K562 (cell line): ENCODE data around the gene DKKL1. TPM values are rescaled to one million over a fixed set of nuclear protein-coding genes. Genes with fewer than 3 reads are reported as not detected.

ENCODE experiments used
- CBX2 ChIP-seq: fragments of 200-600 bp; sonication (generic); IDR thresholded peaks from one replicate; pipeline ENCODE4 v1.6.1; 2012; ENCODE audit warnings: mild to moderate bottlenecking, low read length, inconsistent platforms; ENCODE audit not compliant: insufficient read depth, poor library complexity, severe bottlenecking
- CCNT2 ChIP-seq: IDR thresholded peaks from 2 replicates; pipeline ENCODE4 v1.6.1; 2011; ENCODE audit warnings: borderline replicate concordance, low read depth, mild to moderate bottlenecking, moderate library complexity, mixed read lengths, low read length; ENCODE audit not compliant: insufficient read length; ENCODE audit errors: extremely low read depth
- FOXO4 ChIP-seq: fragments of 450-650 bp; formaldehyde crosslinking; IDR thresholded peaks from 2 replicates; pipeline ENCODE4 v1.4.0; 2020; ENCODE audit warnings: mild to moderate bottlenecking, moderate library complexity
- JUND ChIP-seq, 2 experiments: IDR thresholded peaks; 2 replicates in 1 of 2; 3 replicates in 1 of 2; pipeline ENCODE4 v1.6.1; 2011; ENCODE audit warnings: borderline replicate concordance in 2 of 2, low read depth in 2 of 2, low read length in 2 of 2, improper control_type of control experiment in 1 of 2, missing biosample characterization in 1 of 2, missing genetic modification characterization in 1 of 2, missing genetic modification reagents in 1 of 2
- MEIS2 ChIP-seq: fragments of 450-650 bp; IDR thresholded peaks from 2 replicates; pipeline ENCODE4 v1.6.1; 2014; ENCODE audit warnings: mild to moderate bottlenecking; ENCODE audit not compliant: partially characterized antibody
- NFXL1 ChIP-seq: fragments of 450-650 bp; formaldehyde crosslinking; IDR thresholded peaks from 2 replicates; pipeline ENCODE4 v1.4.0; 2021; ENCODE audit warnings: mild to moderate bottlenecking
- NFYB ChIP-seq: IDR thresholded peaks from 2 replicates; pipeline ENCODE4 v1.6.1; 2011; ENCODE audit warnings: mild to moderate bottlenecking, moderate library complexity; ENCODE audit not compliant: insufficient read length; ENCODE audit errors: extremely low read depth
- POLR3A ChIP-seq: IDR thresholded peaks from 2 replicates; pipeline ENCODE4 v1.6.1; 2011; ENCODE audit warnings: borderline replicate concordance, mild to moderate bottlenecking, moderate library complexity; ENCODE audit not compliant: insufficient read length, insufficient read depth; ENCODE audit errors: extremely low read depth
- RNF2 ChIP-seq: sonication (generic); IDR thresholded peaks from 2 replicates; pipeline ENCODE4 v1.6.1; 2016
- SMARCA5 ChIP-seq: fragments of 450-650 bp; IDR thresholded peaks from 2 replicates; pipeline ENCODE4 v1.6.1; 2016
- TCF15 ChIP-seq: fragments of 250-450 bp; sonication (Bioruptor Pico); IDR thresholded peaks from 2 replicates; pipeline ENCODE4 v1.8.0; 2022; ENCODE audit warnings: moderate library complexity, mild to moderate bottlenecking, inconsistent platforms
- TEAD1 ChIP-seq, 2 experiments: fragments of 450-650 bp in 1 of 2; sonication (generic) in 1 of 2; formaldehyde crosslinking; IDR thresholded peaks; 2 replicates each; pipeline versions ENCODE4 v1.4.0 to v1.8.0; 2020 to 2022; ENCODE audit warnings: mild to moderate bottlenecking in 2 of 2, missing genetic modification reagents in 1 of 2
- WHSC1 ChIP-seq: IDR thresholded peaks from one replicate; pipeline ENCODE4 v1.6.1; 2012; ENCODE audit warnings: low read length, control low read depth, inconsistent platforms
- ZBTB1 ChIP-seq: sonication (generic); formaldehyde crosslinking; IDR thresholded peaks from 2 replicates; pipeline ENCODE4 v1.8.1; 2023; ENCODE audit warnings: missing genetic modification reagents, low read depth, mild to moderate bottlenecking, borderline replicate concordance
- ZNF592 ChIP-seq: fragments of 450-650 bp; IDR thresholded peaks from 2 replicates; pipeline ENCODE4 v1.6.1; 2017; ENCODE audit warnings: antibody characterized with exemption, mild to moderate bottlenecking
- ZSCAN32 ChIP-seq: fragments of 450-650 bp; formaldehyde crosslinking; IDR thresholded peaks from 2 replicates; pipeline ENCODE4 v1.4.0; 2020; ENCODE audit warnings: mild to moderate bottlenecking, moderate library complexity
- polyA plus RNA-seq, 8 experiments: library from polyadenylated mRNA; depleted of rRNA in 4 of 8; stranded (reverse) in 5 of 8; unstranded in 3 of 8; fragments of >200 nt; fragmentation: Nextera tagmentation in 2 of 8; fragmentation: Illumina TruSeq in 1 of 8; extraction: Ambion mirVana in 2 of 8; extraction: Trizol in 1 of 8; gene quantifications; 2 replicates each; pipeline versions ENCODE4 v1.2.1 to v1.2.3, GENCODE V29; 2011 to 2014; ENCODE audit warnings: inconsistent platforms in 1 of 8, missing spikeins in 1 of 8
- total RNA-seq, 7 experiments: library from RNA; depleted of rRNA in 6 of 7; stranded (reverse); fragments of >200 nt in 6 of 7; fragmentation: Illumina TruSeq in 2 of 7; extraction: Trizol in 2 of 7; gene quantifications; 2 replicates each; pipeline versions ENCODE4 v1.2.1 to v1.2.3, GENCODE V29; 2011 to 2021; ENCODE audit warnings: low replicate concordance in 1 of 7
- TF ChIP-seq, protein P1 (sequence below): sonication (generic); formaldehyde crosslinking; IDR thresholded peaks from 2 replicates; pipeline ENCODE4 v1.9.0; 2022; ENCODE audit warnings: mild to moderate bottlenecking, missing genetic modification reagents
- TF ChIP-seq, protein P2 (sequence below): fragments of 450-650 bp; IDR thresholded peaks from one replicate; pipeline ENCODE4 v1.6.1; 2018; ENCODE audit warnings: mild to moderate bottlenecking, moderate library complexity; ENCODE audit not compliant: partially characterized antibody
- TF ChIP-seq, protein P3 (sequence below): fragments of 250-450 bp; sonication (Bioruptor Pico); IDR thresholded peaks from 2 replicates; pipeline ENCODE4 v1.9.0; 2021; ENCODE audit warnings: mild to moderate bottlenecking

DKKL1 gene
- total and polyA plus RNA-seq, 9 of the 15 experiments (the other 6 are each of a cell fraction or from before 2014, with no cell fraction given), result 0.15 to 1.7 (median 0.52) TPM

- TF ChIP-seq TEAD1 (CRISPR knock-in tag; IDR thresholded peaks at IDR 0.05), result 0 out of 4 replicates have a peak, but pooled peaks of 1 of the 2 experiments have one; percentile 53
- TF ChIP-seq ZSCAN32 (CRISPR knock-in tag), result no peak
- TF ChIP-seq, protein P1, sequence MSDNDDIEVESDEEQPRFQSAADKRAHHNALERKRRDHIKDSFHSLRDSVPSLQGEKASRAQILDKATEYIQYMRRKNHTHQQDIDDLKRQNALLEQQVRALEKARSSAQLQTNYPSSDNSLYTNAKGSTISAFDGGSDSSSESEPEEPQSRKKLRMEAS (CRISPR knock-in tag), result peak; percentile 45; the same call in 1 of the 2 replicates
- no peak; the same call in 1 of the 2 replicates for TF ChIP-seq ZBTB1 (CRISPR knock-in tag)
- TF ChIP-seq WHSC1, result no peak
- TF ChIP-seq CCNT2, result no peak
- no peak for TF ChIP-seq RNF2
- TF ChIP-seq NFYB, result no peak
- TF ChIP-seq, protein P2, sequence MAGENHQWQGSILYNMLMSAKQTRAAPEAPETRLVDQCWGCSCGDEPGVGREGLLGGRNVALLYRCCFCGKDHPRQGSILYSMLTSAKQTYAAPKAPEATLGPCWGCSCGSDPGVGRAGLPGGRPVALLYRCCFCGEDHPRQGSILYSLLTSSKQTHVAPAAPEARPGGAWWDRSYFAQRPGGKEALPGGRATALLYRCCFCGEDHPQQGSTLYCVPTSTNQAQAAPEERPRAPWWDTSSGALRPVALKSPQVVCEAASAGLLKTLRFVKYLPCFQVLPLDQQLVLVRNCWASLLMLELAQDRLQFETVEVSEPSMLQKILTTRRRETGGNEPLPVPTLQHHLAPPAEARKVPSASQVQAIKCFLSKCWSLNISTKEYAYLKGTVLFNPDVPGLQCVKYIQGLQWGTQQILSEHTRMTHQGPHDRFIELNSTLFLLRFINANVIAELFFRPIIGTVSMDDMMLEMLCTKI, result no peak
- TF ChIP-seq CBX2, result no peak
- TF ChIP-seq ZNF592, result peak; percentile 13; the same call in 1 of the 2 replicates
- peak; percentile 58 for TF ChIP-seq MEIS2
- TF ChIP-seq NFXL1 (CRISPR knock-in tag), result no peak
- TF ChIP-seq FOXO4, result no peak
- no peak for TF ChIP-seq TCF15 (CRISPR knock-in tag)
- TF ChIP-seq SMARCA5, result no peak
- TF ChIP-seq, protein P3, sequence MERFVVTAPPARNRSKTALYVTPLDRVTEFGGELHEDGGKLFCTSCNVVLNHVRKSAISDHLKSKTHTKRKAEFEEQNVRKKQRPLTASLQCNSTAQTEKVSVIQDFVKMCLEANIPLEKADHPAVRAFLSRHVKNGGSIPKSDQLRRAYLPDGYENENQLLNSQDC (CRISPR knock-in tag), result no peak
- TF ChIP-seq JUND (IDR thresholded peaks at IDR 0.05; ENCODE audit: borderline replicate concordance, low read depth, low read length), result peak; percentile 27; the same call in 1 of the 2 replicates
- TF ChIP-seq JUND (tag; IDR thresholded peaks at IDR 0.05; ENCODE audit: borderline replicate concordance, low read depth, low read length), result peak; percentile 25; the same call in 1 of the 3 replicates
- TF ChIP-seq POLR3A, result no peak
Observed at GRCh38 chr19:49408816-49409440, 45.3 kb downstream of the DKKL1 start (continued).
